Esophagus squamous epithelium (tissue), 4 donors: Measurements from ENCODE around the gene PLEKHA6.

ENCODE experiments used
- CTCF ChIP-seq, 6 experiments: fragments of 450-650 bp in 4 of 6; fragments of 200-600 bp in 2 of 6; sonication (generic) in 2 of 6; IDR thresholded peaks; one replicate each; pipeline ENCODE4 v1.5.1; 2016 to 2019; ENCODE audit warnings: antibody characterized with exemption in 6 of 6, mild to moderate bottlenecking in 4 of 6, moderate library complexity in 4 of 6
- POLR2A ChIP-seq, 4 donors: fragments of 450-650 bp; IDR thresholded peaks; one replicate each; pipeline ENCODE4 v1.6.1; 2017; ENCODE audit warnings: antibody characterized with exemption in 4 of 4, mild to moderate bottlenecking in 4 of 4, moderate library complexity in 3 of 4

- TF ChIP-seq CTCF (IDR thresholded peaks at IDR 0.05): no peak
- TF ChIP-seq POLR2A (IDR thresholded peaks at IDR 0.05): no peak
These were observed 119.5 kb downstream of the PLEKHA6 start for GRCh38 chr1:204240233-204240632.
